A549 (cell line): ENCODE measurements around the gene PIGV. TPM values are rescaled to one million over a fixed set of nuclear protein-coding genes. Genes with fewer than 3 reads are reported as not detected.
A peak's percentile ranks its signal among the peaks of the same experiment; 100 is the strongest.

Source experiments
- ATAC-seq, 2 experiments: fragments of 200-7000 bp in 1 of 2; fragments of >200 bp in 1 of 2; cut with Nextera tagmentation in 1 of 2; cut with Tn5 transposase in 1 of 2; 3 replicates each; pipeline versions ENCODE4 v1.8.0 to v1.9.1; 2018 to 2020; ENCODE audit warnings: mild to moderate bottlenecking in 1 of 2, moderate library complexity in 1 of 2
- CTCF ChIA-PET: fragments of 300-600 bp; sonication (Branson Sonifier 250); formaldehyde crosslinking; extraction: SDS; loops from one replicate; lab custom pipeline; 2021; ENCODE audit warnings: antibody characterized with exemption, inconsistent platforms; lab: Yijun Ruan, JAX
- POLR2A ChIA-PET: fragments of 350-600 bp; formaldehyde crosslinking; extraction: SDS; loops from one replicate; lab custom pipeline; 2021; ENCODE audit warnings: antibody characterized with exemption, inconsistent platforms; lab: Yijun Ruan, JAX
- DNase-seq, 2 experiments: peaks; one replicate each; pipeline versions ENCODE4 v3.0.0 to v3.0.0-alpha.2; 2011 to 2016; ENCODE audit warnings: low read depth in 1 of 2, low spot score in 1 of 2
- FAIRE-seq: peaks from 2 replicates; lab custom pipeline; 2011; peaks lifted over from hg19 to GRCh38; lab: Jason Lieb, UNC
- H3K27ac ChIP-seq, 2 experiments: fragments of >200 bp; sonication (Bioruptor Twin); formaldehyde crosslinking; 3 replicates each; pipeline ENCODE4 v1.5.1; 2016 to 2017
- H3K4me1 ChIP-seq: fragments of >200 bp; sonication (Bioruptor Twin); formaldehyde crosslinking; 3 replicates; pipeline ENCODE4 v1.6.1; 2016
- H3K4me2 ChIP-seq: fragments of >200 bp; sonication (Bioruptor Twin); formaldehyde crosslinking; 3 replicates; pipeline ENCODE4 v1.6.1; 2016
- H3K4me3 ChIP-seq: fragments of >200 bp; sonication (Bioruptor Twin); formaldehyde crosslinking; 3 replicates; pipeline ENCODE4 v1.5.1; 2016
- H3K9me3 ChIP-seq: fragments of >200 bp; sonication (Bioruptor Twin); formaldehyde crosslinking; 3 replicates; pipeline ENCODE4 v1.6.1; 2016
- CEBPB ChIP-seq, 2 experiments: fragments of >200 bp in 1 of 2; sonication (Bioruptor Twin) in 1 of 2; formaldehyde crosslinking in 1 of 2; IDR thresholded peaks; 2 replicates each; pipeline ENCODE4 v1.6.1; 2012 to 2016
- EP300 ChIP-seq, 2 experiments: fragments of >200 bp; sonication (Bioruptor Twin); formaldehyde crosslinking; IDR thresholded peaks; 2 replicates in 1 of 2; 3 replicates in 1 of 2; pipeline ENCODE4 v1.6.1; 2016 to 2017
- ESRRA ChIP-seq: fragments of 150-350 bp; IDR thresholded peaks from 2 replicates; pipeline ENCODE4 v1.6.1; 2014; ENCODE audit warnings: mild to moderate bottlenecking, low read length, borderline replicate concordance
- GATA3 ChIP-seq: IDR thresholded peaks from 2 replicates; pipeline ENCODE4 v1.6.1; 2012; ENCODE audit warnings: borderline replicate concordance
- JUN ChIP-seq, 2 experiments: fragments of >200 bp; sonication (Bioruptor Twin); formaldehyde crosslinking; IDR thresholded peaks; 2 replicates in 1 of 2; 3 replicates in 1 of 2; pipeline ENCODE4 v1.6.1; 2016 to 2017
- PHF8 ChIP-seq: fragments of 200-600 bp; sonication (generic); IDR thresholded peaks from 2 replicates; pipeline ENCODE4 v1.6.1; 2016; ENCODE audit warnings: low read depth, mild to moderate bottlenecking, antibody characterized with exemption, moderate library complexity, borderline replicate concordance
- REST ChIP-seq: fragments of 200-600 bp; sonication (generic); IDR thresholded peaks from 2 replicates; pipeline ENCODE4 v1.6.1; 2016; ENCODE audit warnings: antibody characterized with exemption, mild to moderate bottlenecking, moderate library complexity
- ZC3H11A ChIP-seq: fragments of 450-650 bp; IDR thresholded peaks from 2 replicates; pipeline ENCODE4 v1.6.1; 2014; ENCODE audit warnings: antibody characterized with exemption, mild to moderate bottlenecking
- WGBS: methylation state at CpG from one replicate; pipeline ENCODE4 v1.1.6; 2017; ENCODE audit errors: missing lambda C conversion rate; 5-methylcytosine and 5-hydroxymethylcytosine counted together
- polyA plus RNA-seq, 4 experiments: library from polyadenylated mRNA; depleted of rRNA in 3 of 4; stranded (reverse); fragments of >200 nt; fragmentation: RNase III in 1 of 4; extraction: RNeasy Plus Mini Kit Qiagen cat#74134 plus additional on column Dnase treatment in 1 of 4; gene quantifications; 2 replicates in 3 of 4; 3 replicates in 1 of 4; pipeline ENCODE4 v1.2.3, GENCODE V29; 2011 to 2017

Gene PIGV
- polyA plus RNA-seq, 2 of the 4 experiments (the other 2 are of a cell fraction), result 7.0 to 16.2 TPM

GRCh38 chr1:26784886-26785285, 2.9 kb upstream of the PIGV start:
- no peak overlapping the region for H3K4me3 ChIP-seq
- DNase-seq (no peak), ATAC-seq (no peak), FAIRE-seq (no peak)
- no peak overlapping the region; the same call in 2 of the 3 replicates for H3K4me2 ChIP-seq
- ChIA-PET POLR2A (interaction anchor here (1.1 kb wide), 1 partner anchor 148 kb away, joined by 3 read pairs; no protein-coding TSS in a partner anchor), CTCF (interaction anchor here (0.5 to 3.4 kb wide), 4 partner anchors 107 to 285 kb away, joined by 3 to 18 read pairs (median 4); no protein-coding TSS in a partner anchor)
- H3K27ac ChIP-seq, result 0 out of 6 replicates have a peak overlapping the region, but pooled peaks of 1 of the 2 experiments have one; percentile 23
- WGBS, result 91% methylated on average over 1 of the region's 1 CpG
- no peaks in the 10 kb centered on the region for H3K9me3 ChIP-seq
- no peak for TF ChIP-seq REST
- H3K4me1 ChIP-seq, result peaks cover 56% of the 10 kb centered on the region

GRCh38 chr1:26785611-26786436, 1.9 kb upstream of the PIGV start:
- 91% methylated on average over 5 of the region's 5 CpGs for WGBS
- CTCF ChIA-PET, result interaction anchor here (0.7 to 3.4 kb wide), 3 partner anchors 24 to 184 kb away, joined by 3 to 18 read pairs (median 6); no protein-coding TSS in a partner anchor
- FAIRE-seq, result no peak

GRCh38 chr1:26786437-26787380, 1.0 kb upstream of the PIGV start:
- Histone ChIP-seq H3K4me2 (peak overlapping the region; percentile 94), H3K4me1 (peaks cover 54% of the 10 kb centered on the region), H3K4me3 (peak overlapping the region; percentile 68), H3K27ac (peak overlapping the region; percentile 84 to 100), H3K9me3 (no peaks in the 10 kb centered on the region)
- 37% methylated on average over 12 of the region's 12 CpGs for WGBS
- no peak for DNase-seq
- CTCF ChIA-PET, result interaction anchor here (0.7 to 6.2 kb wide), 5 partner anchors 23 to 185 kb away, joined by 3 to 215 read pairs (median 18); no protein-coding TSS in a partner anchor
- ATAC-seq, result peak in 1 of 2 experiments; percentile 6; a peak in 2 of 6 replicates
- FAIRE-seq, result no peak
- TF ChIP-seq ESRRA, result no peak
- TF ChIP-seq EP300 (IDR thresholded peaks at IDR 0.05), result no peak
- no peak for TF ChIP-seq JUN (IDR thresholded peaks at IDR 0.05)
- no peak for TF ChIP-seq CEBPB (IDR thresholded peaks at IDR 0.05)
- POLR2A ChIA-PET, result interaction anchor here (1.5 to 3.8 kb wide), 3 partner anchors 89 to 94 kb away, joined by 6 to 28 read pairs (median 15); no protein-coding TSS in a partner anchor

More at GRCh38 chr1:26785611-26786436, 1.9 kb upstream of the PIGV start:
- Histone ChIP-seq H3K4me1 (peaks cover 54% of the 10 kb centered on the region), H3K4me3 (no peak overlapping the region), H3K4me2 (peak overlapping the region; percentile 94), H3K27ac (peak overlapping the region; percentile 84 to 100; a peak in 5 of 6 replicates), H3K9me3 (no peaks in the 10 kb centered on the region)
- TF ChIP-seq PHF8, result no peak
- TF ChIP-seq, all 56 proteins: peak for 0
- ATAC-seq (no peak), DNase-seq (no peak)
- POLR2A ChIA-PET, result interaction anchor here (1.1 to 3.8 kb wide), 3 partner anchors 88 to 149 kb away, joined by 3 to 15 read pairs (median 6); no protein-coding TSS in a partner anchor

GRCh38 chr1:26787381-26787705, 407 bp upstream of the PIGV start:
- CTCF ChIA-PET, result interaction anchor here (2.0 to 6.2 kb wide), 5 partner anchors 89 to 185 kb away, joined by 13 to 215 read pairs (median 35); no protein-coding TSS in a partner anchor
- WGBS, result 5% methylated on average over 9 of the region's 11 CpGs
- no peak for DNase-seq

More at GRCh38 chr1:26787381-26787705, 407 bp upstream of the PIGV start:
- H3K4me1 ChIP-seq, result peaks cover 49% of the 10 kb centered on the region
- peak; percentile 51 to 57 for ATAC-seq
- no peak for TF ChIP-seq GATA3
- TF ChIP-seq ZC3H11A, result peak; percentile 7; the same call in 1 of the 2 replicates
- peak overlapping the region; percentile 68 for H3K4me3 ChIP-seq
- no peak for FAIRE-seq
- peak overlapping the region; percentile 94 for H3K4me2 ChIP-seq
- no peaks in the 10 kb centered on the region for H3K9me3 ChIP-seq
- POLR2A ChIA-PET, result interaction anchor here (0.9 to 3.8 kb wide), 8 partner anchors 78 to 315 kb away, joined by 3 to 28 read pairs (median 4); partner anchors contain the start of gene HMGN2
- H3K27ac ChIP-seq, result peak overlapping the region; percentile 84 to 100
